Neutrophil (primary cell): Measurements from ENCODE around the gene VPS37C.

Source experiments
- H3K27ac ChIP-seq: fragments of 200-600 bp; sonication (generic); 2 replicates; pipeline ENCODE4 v1.5.1; 2016; ENCODE audit warnings: mild to moderate bottlenecking, moderate library complexity
- H3K27me3 ChIP-seq: fragments of 200-600 bp; sonication (generic); 2 replicates; pipeline ENCODE4 v1.6.0; 2016; ENCODE audit warnings: mild to moderate bottlenecking
- H3K36me3 ChIP-seq: fragments of 200-600 bp; sonication (generic); 2 replicates; pipeline ENCODE4 v1.5.1; 2017
- H3K4me1 ChIP-seq, 2 experiments: fragments of 200-600 bp in 1 of 2; sonication (generic) in 1 of 2; 1 replicate in 1 of 2; 2 replicates in 1 of 2; pipeline versions ENCODE4 v1.5.1 to v1.6.1; 2013 to 2016; ENCODE audit warnings: low read depth in 1 of 2, low read length in 1 of 2, mild to moderate bottlenecking in 1 of 2, moderate library complexity in 1 of 2; ENCODE audit not compliant: control insufficient read depth in 1 of 2, insufficient read depth in 1 of 2
- H3K4me3 ChIP-seq, 2 experiments: fragments of 200-600 bp in 1 of 2; sonication (generic) in 1 of 2; 1 replicate in 1 of 2; 2 replicates in 1 of 2; pipeline ENCODE4 v1.5.1; 2013 to 2016; ENCODE audit warnings: low read depth in 1 of 2, low read length in 1 of 2, mild to moderate bottlenecking in 1 of 2, moderate library complexity in 1 of 2
- H3K9me3 ChIP-seq: fragments of 200-600 bp; sonication (generic); 2 replicates; pipeline ENCODE4 v1.5.1; 2016
- TF ChIP-seq, protein P1 (sequence below): fragments of 200-600 bp; sonication (generic); IDR thresholded peaks from 2 replicates; pipeline ENCODE4 v1.5.1; 2016; ENCODE audit warnings: antibody characterized with exemption

The VPS37C gene

DNA sequence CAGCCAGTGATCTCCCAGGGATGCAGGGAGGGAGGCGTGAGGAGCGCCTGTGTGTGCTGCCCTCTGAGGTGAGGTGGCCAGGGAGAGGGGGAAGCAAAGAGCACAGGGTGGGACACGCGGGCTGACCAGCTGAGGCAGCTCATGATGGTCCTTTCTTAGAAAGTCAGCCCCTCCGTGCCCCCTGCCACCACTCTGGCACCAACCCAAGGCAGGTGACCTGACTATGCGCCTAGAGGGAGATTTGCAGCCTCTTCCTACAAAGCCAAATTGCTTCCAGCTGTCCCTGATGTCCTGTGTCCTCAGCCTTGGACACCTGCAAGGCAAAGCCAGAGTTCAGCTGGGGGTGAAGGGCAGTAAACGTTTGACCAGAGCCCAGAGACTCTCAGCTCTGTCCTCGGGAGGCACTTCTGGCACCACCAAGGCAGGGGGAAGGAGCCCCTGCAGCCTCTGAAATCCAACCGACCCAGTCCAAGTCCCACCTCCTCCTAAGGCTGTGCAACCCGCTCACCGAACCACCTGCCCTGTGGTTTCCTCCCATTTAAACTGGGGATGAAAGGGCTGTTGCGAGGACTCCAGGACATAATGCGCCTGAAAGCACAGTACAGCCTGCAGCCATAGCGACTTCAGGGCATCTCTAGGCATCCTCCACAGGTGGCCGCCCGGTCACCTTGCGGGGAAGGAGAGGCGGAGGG is 32.1 kb downstream of the VPS37C start:
- Histone ChIP-seq H3K9me3 (no peaks in the 10 kb centered on the region), H3K36me3 (peaks cover 75% of the 10 kb centered on the region), H3K4me1 (peaks cover 5 to 8% of the 10 kb centered on the region in 2 experiments), H3K27me3 (no peaks in the 10 kb centered on the region), H3K4me3 (no peak overlapping the region), H3K27ac (peak overlapping the region; percentile 62)
- TF ChIP-seq, protein P1, sequence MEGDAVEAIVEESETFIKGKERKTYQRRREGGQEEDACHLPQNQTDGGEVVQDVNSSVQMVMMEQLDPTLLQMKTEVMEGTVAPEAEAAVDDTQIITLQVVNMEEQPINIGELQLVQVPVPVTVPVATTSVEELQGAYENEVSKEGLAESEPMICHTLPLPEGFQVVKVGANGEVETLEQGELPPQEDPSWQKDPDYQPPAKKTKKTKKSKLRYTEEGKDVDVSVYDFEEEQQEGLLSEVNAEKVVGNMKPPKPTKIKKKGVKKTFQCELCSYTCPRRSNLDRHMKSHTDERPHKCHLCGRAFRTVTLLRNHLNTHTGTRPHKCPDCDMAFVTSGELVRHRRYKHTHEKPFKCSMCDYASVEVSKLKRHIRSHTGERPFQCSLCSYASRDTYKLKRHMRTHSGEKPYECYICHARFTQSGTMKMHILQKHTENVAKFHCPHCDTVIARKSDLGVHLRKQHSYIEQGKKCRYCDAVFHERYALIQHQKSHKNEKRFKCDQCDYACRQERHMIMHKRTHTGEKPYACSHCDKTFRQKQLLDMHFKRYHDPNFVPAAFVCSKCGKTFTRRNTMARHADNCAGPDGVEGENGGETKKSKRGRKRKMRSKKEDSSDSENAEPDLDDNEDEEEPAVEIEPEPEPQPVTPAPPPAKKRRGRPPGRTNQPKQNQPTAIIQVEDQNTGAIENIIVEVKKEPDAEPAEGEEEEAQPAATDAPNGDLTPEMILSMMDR: no peak

DNA sequence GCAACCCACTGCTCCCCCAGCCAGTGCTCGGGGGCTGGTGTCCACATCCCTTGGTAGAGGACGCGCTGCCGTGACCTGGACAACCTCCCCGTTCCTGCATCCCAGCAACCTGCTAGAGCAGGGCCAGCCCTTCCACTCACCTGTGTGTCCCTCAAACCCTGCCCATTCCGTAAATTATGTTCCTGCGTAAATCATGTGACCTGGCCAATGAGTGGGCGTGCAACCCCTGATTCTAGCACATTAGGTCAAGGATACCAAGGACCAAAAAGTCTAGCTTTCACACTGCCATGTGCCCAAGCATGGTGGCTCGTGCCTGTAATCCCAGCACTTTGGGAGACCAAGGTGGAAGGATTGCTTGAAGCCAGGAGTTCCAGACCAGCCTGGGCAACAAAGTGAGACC is 33.2 kb downstream of the VPS37C start:
- H3K27me3 ChIP-seq: no peaks in the 10 kb centered on the region
- no peak overlapping the region for H3K27ac ChIP-seq
- no peaks in the 10 kb centered on the region for H3K9me3 ChIP-seq
- H3K4me1 ChIP-seq: peaks cover 5 to 14% of the 10 kb centered on the region in 2 experiments
- TF ChIP-seq, protein P1: no peak
- H3K36me3 ChIP-seq: peaks cover 64% of the 10 kb centered on the region
- H3K4me3 ChIP-seq: no peak overlapping the region

DNA sequence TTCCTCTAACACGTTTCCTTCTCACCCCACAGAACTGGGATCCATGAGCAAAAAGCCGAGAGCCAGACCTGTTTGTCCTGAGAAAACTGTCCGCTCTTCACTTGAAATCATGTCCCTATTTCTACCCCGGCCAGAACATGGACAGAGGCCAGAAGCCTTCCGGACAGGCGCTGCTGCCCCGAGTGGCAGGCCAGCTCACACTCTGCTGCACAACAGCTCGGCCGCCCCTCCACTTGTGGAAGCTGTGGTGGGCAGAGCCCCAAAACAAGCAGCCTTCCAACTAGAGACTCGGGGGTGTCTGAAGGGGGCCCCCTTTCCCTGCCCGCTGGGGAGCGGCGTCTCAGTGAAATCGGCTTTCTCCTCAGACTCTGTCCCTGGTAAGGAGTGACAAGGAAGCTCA is 35.0 kb downstream of the VPS37C start:
- no peak overlapping the region for H3K4me3 ChIP-seq
- H3K27ac ChIP-seq: no peak overlapping the region
- peaks cover 5 to 14% of the 10 kb centered on the region in 2 experiments for H3K4me1 ChIP-seq
- TF ChIP-seq, protein P1: no peak
- H3K9me3 ChIP-seq: no peaks in the 10 kb centered on the region
- H3K27me3 ChIP-seq: no peaks in the 10 kb centered on the region
- peaks cover 47% of the 10 kb centered on the region for H3K36me3 ChIP-seq

DNA sequence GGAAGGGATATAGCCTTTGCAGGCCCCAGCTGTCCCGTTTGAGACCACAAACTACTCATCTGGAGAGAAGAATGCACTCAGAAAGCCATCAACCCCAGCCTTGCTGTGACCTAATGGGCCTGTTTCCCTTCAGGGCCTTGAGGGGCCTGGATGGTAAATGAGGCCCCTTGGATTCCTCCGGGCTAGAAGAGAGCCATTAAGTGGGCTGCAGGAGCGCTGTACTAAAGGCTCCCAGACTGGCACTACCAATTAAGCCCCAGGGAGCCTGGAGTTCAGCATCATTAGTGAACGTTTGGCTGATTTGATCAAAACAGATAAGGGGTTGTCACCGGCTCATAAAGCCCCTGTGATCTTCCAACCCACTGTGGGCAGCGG is 35.9 kb downstream of the VPS37C start:
- no peak overlapping the region for H3K27ac ChIP-seq
- H3K4me1 ChIP-seq: peaks cover 5 to 14% of the 10 kb centered on the region in 2 experiments
- H3K27me3 ChIP-seq: no peaks in the 10 kb centered on the region
- peaks cover 37% of the 10 kb centered on the region for H3K36me3 ChIP-seq
- TF ChIP-seq, protein P1: no peak
- no peaks in the 10 kb centered on the region for H3K9me3 ChIP-seq
- no peak overlapping the region for H3K4me3 ChIP-seq

DNA sequence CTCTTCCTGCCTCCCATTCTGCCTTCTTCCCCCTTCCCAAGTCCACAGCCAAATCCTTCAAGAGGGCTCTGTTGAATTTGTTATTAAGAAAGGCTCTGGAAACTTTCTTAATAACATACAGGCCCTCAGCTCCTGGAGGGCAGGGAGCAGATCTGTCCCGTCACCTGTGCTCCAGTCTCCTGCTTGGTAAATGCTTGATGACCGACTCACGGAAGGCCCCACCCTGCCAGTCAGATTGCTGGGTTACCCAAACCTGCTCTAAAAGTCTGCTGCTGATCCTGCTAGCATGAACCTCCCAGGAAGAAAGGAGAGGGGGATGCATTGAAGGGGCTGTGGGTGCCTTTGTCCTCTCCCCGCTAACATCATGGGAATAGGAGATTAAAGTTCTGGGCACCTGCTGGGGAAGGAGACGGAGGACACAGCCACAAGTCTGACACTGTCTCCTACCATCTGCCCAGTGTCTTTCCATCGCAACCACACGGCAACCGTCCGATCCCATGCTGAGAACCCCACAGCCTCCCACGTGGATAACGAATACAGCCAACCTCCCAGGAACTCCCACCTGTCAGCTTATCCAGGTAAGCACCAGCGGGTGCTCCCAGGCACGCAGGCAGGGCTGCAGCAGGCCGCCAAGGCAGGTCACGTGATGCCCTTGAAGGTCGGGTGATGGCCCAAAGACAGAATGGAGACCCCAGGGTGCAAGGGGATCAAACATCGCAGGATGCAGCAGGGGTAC is 36.5 kb downstream of the VPS37C start:
- Histone ChIP-seq H3K9me3 (no peaks in the 10 kb centered on the region), H3K4me3 (no peak overlapping the region), H3K36me3 (peaks cover 33% of the 10 kb centered on the region), H3K27me3 (no peaks in the 10 kb centered on the region), H3K27ac (no peak overlapping the region), H3K4me1 (peaks cover under 1 to 9% of the 10 kb centered on the region in 2 experiments)
- TF ChIP-seq, protein P1: no peak
